Common myeloid progenitor, CD34-positive (primary cell): ENCODE results near the gene GCNT1.
A peak's percentile ranks its signal among the peaks of the same experiment; 100 is the strongest.

ENCODE experiments used
- CTCF ChIA-PET: fragments of 350-600 bp; sonication (Branson Sonifier 250); formaldehyde crosslinking; loops from one replicate; lab custom pipeline; 2021; ENCODE audit warnings: antibody characterized with exemption; lab: Charles Lee
- POLR2A ChIA-PET: fragments of 350-600 bp; sonication (Branson Sonifier 250); formaldehyde crosslinking; loops from one replicate; lab custom pipeline; 2021; ENCODE audit warnings: antibody characterized with exemption; lab: Charles Lee
- DNase-seq, 3 donors: peaks; one replicate each; pipeline versions ENCODE4 v3.0.0 to v3.0.0-alpha.2; 2013
- H3K27ac ChIP-seq, 2 experiments: 1 replicate in 1 of 2; 2 replicates in 1 of 2; pipeline ENCODE4 v1.7.0; 2013; ENCODE audit warnings: inconsistent platforms in 2 of 2, low read length in 2 of 2, mild to moderate bottlenecking in 2 of 2, low read depth in 1 of 2, moderate library complexity in 1 of 2; ENCODE audit not compliant: severe bottlenecking in 2 of 2, insufficient read depth in 1 of 2, poor library complexity in 1 of 2
- H3K27me3 ChIP-seq, 5 experiments: replicated peaks in 2 of 5; 1 replicate in 3 of 5; 2 replicates in 2 of 5; pipeline versions ENCODE4 v1.6.1 to v1.7.0; 2013; ENCODE audit warnings: low read length in 4 of 5, mild to moderate bottlenecking in 2 of 5, moderate library complexity in 2 of 5, inconsistent platforms in 1 of 5; ENCODE audit not compliant: insufficient read depth in 5 of 5, control insufficient read depth in 4 of 5
- H3K36me3 ChIP-seq, 4 experiments: 1 replicate in 2 of 4; 2 replicates in 2 of 4; pipeline versions ENCODE4 v1.6.1 to v1.7.0; 2013; ENCODE audit warnings: low read length in 3 of 4, control low read depth in 1 of 4, mild to moderate bottlenecking in 1 of 4; ENCODE audit not compliant: control insufficient read depth in 4 of 4, insufficient read depth in 4 of 4
- H3K4me1 ChIP-seq, 4 experiments: 1 replicate in 3 of 4; 2 replicates in 1 of 4; pipeline versions ENCODE4 v1.6.1 to v1.7.1; 2013; ENCODE audit warnings: low read length in 3 of 4, mild to moderate bottlenecking in 3 of 4, control low read depth in 1 of 4, inconsistent platforms in 1 of 4, moderate library complexity in 1 of 4; ENCODE audit not compliant: control insufficient read depth in 4 of 4, insufficient read depth in 4 of 4; ENCODE audit errors: control extremely low read depth in 1 of 4
- H3K4me3 ChIP-seq, 7 experiments: 1 replicate in 4 of 7; 2 replicates in 3 of 7; pipeline versions ENCODE4 v1.5.1 to v1.7.0; 2013; ENCODE audit warnings: mild to moderate bottlenecking in 7 of 7, low read length in 6 of 7, moderate library complexity in 6 of 7, inconsistent platforms in 2 of 7, low read depth in 2 of 7, control low read depth in 1 of 7; ENCODE audit not compliant: insufficient read depth in 4 of 7, control insufficient read depth in 1 of 7; ENCODE audit errors: extremely low read depth in 1 of 7
- H3K9me3 ChIP-seq, 5 experiments: 1 replicate in 4 of 5; 2 replicates in 1 of 5; pipeline versions ENCODE4 v1.6.1 to v1.7.1; 2013; ENCODE audit warnings: low read length in 4 of 5, mild to moderate bottlenecking in 2 of 5, inconsistent platforms in 1 of 5, low read depth in 1 of 5, moderate library complexity in 1 of 5; ENCODE audit not compliant: control insufficient read depth in 4 of 5, insufficient read depth in 2 of 5; ENCODE audit errors: control extremely low read depth in 1 of 5
- WGBS: methylation state at CpG from one replicate; pipeline ENCODE4 v1.1.5; 2013; ENCODE audit not compliant: insufficient coverage; 5-methylcytosine and 5-hydroxymethylcytosine counted together

The GCNT1 gene

DNA sequence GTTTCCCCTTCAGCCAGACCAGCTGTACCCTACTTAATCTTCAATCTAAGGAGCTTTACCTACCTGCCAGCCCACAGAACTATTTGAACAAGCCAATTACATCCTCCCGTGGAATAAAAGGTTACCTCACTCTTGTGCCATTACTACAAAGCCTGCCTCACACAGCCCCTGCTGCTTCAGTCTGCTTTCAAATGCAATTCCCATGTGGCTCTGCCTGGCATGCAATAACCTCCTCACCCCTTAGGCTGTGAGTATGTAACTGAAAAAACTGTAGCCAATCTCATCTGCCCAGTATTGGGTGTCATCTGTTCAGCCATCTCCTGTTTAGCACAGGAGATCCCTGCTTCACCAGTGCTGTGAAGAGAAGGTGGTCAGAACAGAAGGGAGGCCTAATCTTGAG lies 6.1 kb upstream of the GCNT1 start:
- POLR2A ChIA-PET: no interaction called here
- no peak for DNase-seq
- Histone ChIP-seq H3K9me3 (peaks cover 0 to 6% (median 0%) of the 10 kb centered on the region in 5 experiments), H3K4me3 (no peak overlapping the region), H3K27ac (no peak overlapping the region), H3K36me3 (no peaks in the 10 kb centered on the region), H3K27me3 (no peaks in the 10 kb centered on the region), H3K4me1 (peaks cover 15 to 35% (median 24%) of the 10 kb centered on the region in 4 experiments)
- CTCF ChIA-PET: interaction anchor here (15.9 kb wide), 1 partner anchor 207 kb away, joined by 171 read pairs; no protein-coding TSS in a partner anchor
- WGBS: 83% methylated on average over 1 of the region's 1 CpG

DNA sequence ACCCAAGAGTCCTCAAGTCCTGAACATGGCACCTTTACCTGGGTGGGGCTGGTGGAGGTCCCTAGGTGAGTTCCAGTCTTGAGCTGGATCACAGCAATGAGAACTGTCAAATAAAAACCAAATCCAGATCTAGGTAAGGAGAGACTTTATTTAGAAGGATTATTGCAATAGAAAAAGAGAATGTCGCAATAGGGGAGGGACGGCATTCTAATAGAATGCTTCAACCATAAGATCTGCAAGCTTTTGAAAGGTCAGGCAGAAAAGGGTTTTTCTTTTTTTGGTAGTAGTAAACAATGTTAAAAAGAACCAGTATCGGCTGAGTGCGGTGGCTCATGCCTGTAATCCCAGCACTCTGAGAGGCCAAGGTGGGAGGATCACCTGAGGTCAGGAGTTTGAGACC lies 5.2 kb upstream of the GCNT1 start:
- peaks cover 18 to 40% (median 28%) of the 10 kb centered on the region in 4 experiments for H3K4me1 ChIP-seq
- H3K4me3 ChIP-seq: no peak overlapping the region
- H3K27ac ChIP-seq: no peak overlapping the region
- no peaks in the 10 kb centered on the region for H3K36me3 ChIP-seq
- CTCF ChIA-PET: interaction anchor here (0.6 to 15.9 kb wide), 2 partner anchors 206 to 1595 kb away, joined by 4 to 171 read pairs; no protein-coding TSS in a partner anchor
- WGBS: 91% methylated on average over 4 of the region's 4 CpGs
- peaks cover 0 to 6% (median 0%) of the 10 kb centered on the region in 5 experiments for H3K9me3 ChIP-seq
- peak in 1 of 3 donors; percentile 18 for DNase-seq
- POLR2A ChIA-PET: no interaction called here
- no peaks in the 10 kb centered on the region for H3K27me3 ChIP-seq

DNA sequence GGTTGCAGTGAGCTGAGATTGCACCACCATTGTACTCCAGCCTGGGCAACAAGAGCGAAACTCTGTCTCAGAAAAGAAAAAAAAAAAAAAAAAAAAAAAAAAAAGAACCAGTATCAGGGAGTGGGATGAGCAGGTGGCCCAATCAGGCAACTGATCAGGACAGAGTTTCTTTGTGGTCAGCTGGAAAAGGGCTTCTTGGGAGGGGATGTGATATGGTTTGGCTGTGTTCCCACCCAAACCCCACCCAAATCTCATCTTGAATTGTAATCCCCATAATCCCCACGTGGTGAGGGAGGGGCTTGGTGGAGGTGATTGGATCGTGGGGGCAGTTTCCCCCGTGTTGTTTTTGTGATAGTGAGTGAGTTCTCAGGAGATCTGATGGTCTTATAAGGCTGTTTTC lies 4.7 kb upstream of the GCNT1 start:
- Histone ChIP-seq H3K4me3 (no peak overlapping the region), H3K4me1 (peaks cover 19 to 41% (median 29%) of the 10 kb centered on the region in 4 experiments), H3K27me3 (no peaks in the 10 kb centered on the region), H3K27ac (no peak overlapping the region), H3K36me3 (no peaks in the 10 kb centered on the region), H3K9me3 (peaks cover 0 to 6% (median 0%) of the 10 kb centered on the region in 5 experiments)
- ChIA-PET CTCF (interaction anchor here (0.6 to 15.9 kb wide), 2 partner anchors 206 to 1595 kb away, joined by 4 to 171 read pairs; no protein-coding TSS in a partner anchor), POLR2A (no interaction called here)
- WGBS: no CpG with 5 or more reads among the region's 4 CpGs
- DNase-seq: no peak

DNA sequence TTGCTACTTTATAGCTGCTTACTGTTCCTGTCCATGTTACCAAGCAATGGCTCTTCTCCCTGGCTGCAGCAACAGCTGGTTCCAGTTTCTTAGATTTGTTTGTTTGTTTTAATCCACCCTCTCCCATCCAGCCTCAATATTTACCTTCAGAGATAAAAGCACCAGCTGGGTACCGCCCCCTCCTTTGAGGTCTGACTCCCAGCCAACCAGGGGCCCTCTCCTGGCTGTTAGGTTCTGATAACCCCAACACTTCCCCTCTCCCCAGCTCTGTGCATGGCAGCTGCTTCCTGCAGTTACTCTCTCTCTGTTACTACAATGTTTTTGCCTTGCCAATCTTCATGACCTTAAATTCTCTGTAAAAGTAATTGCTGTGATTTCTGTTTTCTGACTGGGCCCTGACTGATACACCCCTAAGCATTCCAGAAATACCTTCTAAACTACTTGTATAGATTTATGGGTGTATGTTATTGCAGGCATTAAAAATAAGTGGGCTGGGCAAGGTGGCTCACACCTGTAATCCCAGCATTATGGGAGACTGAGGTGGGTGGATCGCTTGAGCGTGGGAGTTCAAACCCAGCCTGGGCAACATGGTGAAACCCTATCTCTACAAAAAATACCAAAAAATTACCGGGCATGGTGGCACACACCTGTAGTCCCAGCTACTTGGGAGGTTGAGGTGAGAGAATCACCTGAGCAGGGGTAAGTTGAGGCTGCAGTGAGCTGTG lies 2.6 kb upstream of the GCNT1 start:
- DNase-seq: peak; percentile 97 to 99 (median 99)
- WGBS: 53% methylated on average over 3 of the region's 4 CpGs
- POLR2A ChIA-PET: interaction anchor here (0.7 to 1.1 kb wide), 3 partner anchors 11 to 203 kb away, joined by 3 read pairs; no protein-coding TSS in a partner anchor

DNA sequence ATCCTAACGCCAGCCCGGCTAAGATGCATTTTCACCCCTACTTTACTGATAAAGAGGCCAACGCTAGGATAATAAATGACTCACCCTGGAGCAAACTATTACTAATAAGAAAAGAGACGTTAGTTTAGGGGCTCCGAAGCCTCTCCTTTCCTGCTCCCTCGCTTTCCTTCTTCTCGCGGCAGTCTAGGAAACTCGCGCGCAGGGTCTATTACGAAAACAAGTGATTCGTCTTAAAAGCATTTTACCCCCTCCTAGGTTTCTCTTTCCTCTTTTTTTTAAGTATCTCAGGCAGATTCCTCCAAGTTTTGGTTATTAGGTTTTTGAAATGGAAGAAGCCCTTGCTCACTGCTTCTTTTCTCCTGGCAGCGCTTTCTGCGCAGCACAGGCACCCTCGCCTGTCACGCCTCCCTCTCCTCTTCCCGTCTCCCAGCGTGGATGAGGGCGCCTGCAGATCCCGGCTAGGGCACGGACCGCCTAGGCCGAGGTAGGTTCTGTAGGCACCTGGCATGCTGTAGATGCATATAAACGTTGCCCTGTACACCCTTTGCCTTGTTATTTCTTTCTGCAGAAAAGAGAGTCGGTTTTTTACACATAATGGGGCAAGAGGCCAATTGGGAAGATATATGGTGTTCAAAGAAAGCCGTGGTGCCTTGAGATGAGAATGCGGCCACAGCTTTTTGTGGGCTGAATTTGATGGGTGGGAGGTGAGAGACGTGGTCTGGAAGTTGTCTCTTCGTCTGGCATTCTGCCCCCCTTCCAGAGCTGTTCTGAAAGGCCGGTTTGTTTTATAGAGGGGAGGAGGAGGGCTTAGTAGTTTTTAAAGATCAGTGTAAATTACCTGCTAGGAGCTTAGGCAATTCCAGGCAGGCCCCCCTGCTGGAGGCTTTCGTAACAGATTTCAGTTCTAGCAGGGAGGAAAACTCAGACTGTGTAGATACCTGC lies 983 bp downstream of the GCNT1 start:
- H3K36me3 ChIP-seq: peaks cover 0 to 15% (median 1%) of the 10 kb centered on the region in 4 experiments
- POLR2A ChIA-PET: interaction anchor here (0.6 to 1.0 kb wide), 2 partner anchors 18 to 196 kb away, joined by 3 read pairs; no protein-coding TSS in a partner anchor
- peaks cover 33 to 71% (median 52%) of the 10 kb centered on the region in 4 experiments for H3K4me1 ChIP-seq
- peak; percentile 59 to 70 (median 67) for DNase-seq
- peak overlapping the region; percentile 74 to 98 (median 95) for H3K4me3 ChIP-seq
- CTCF ChIA-PET: interaction anchor here (0.8 to 4.0 kb wide), 13 partner anchors 11 to 242 kb away, joined by 3 to 15 read pairs (median 3); no protein-coding TSS in a partner anchor
- H3K27me3 ChIP-seq: no peaks in the 10 kb centered on the region
- peak overlapping the region; percentile 40 to 80 for H3K27ac ChIP-seq
- WGBS: 0% methylated on average over 27 of the region's 32 CpGs
- H3K9me3 ChIP-seq: no peaks in the 10 kb centered on the region

More for the DNA sequence above, 2.6 kb upstream of the GCNT1 start:
- H3K27ac ChIP-seq: no peak overlapping the region
- CTCF ChIA-PET: interaction anchor here (0.6 to 15.9 kb wide), 9 partner anchors 9 to 204 kb away, joined by 3 to 171 read pairs (median 4); no protein-coding TSS in a partner anchor
- H3K9me3 ChIP-seq: peaks cover 0 to 6% (median 0%) of the 10 kb centered on the region in 5 experiments
- no peaks in the 10 kb centered on the region for H3K36me3 ChIP-seq
- peak overlapping the region in 2 of 7 experiments; percentile 39 to 42 for H3K4me3 ChIP-seq
- no peaks in the 10 kb centered on the region for H3K27me3 ChIP-seq
- peaks cover 25 to 53% (median 39%) of the 10 kb centered on the region in 4 experiments for H3K4me1 ChIP-seq

DNA sequence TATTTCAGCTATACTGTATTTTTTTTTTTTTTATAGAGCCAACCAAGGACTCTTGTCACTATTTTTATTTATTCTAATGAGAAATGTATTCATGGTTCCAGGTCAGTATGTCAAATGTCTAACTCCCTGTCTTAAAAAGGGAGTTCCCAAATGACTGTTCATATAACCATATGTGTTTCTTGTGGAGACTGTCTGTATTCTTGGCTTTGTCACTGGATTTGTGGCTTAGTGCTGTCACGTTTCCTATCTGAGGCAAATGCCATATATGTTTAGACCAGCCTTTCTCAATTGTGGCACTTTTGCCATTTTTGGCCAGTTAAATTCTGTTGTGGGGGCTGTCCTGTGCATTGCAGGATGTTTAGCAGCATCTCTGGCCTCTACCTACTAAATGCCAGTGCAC lies 3.1 kb downstream of the GCNT1 start:
- Histone ChIP-seq H3K9me3 (no peaks in the 10 kb centered on the region), H3K36me3 (peaks cover 0 to 31% (median 5%) of the 10 kb centered on the region in 4 experiments), H3K27me3 (no peaks in the 10 kb centered on the region), H3K4me1 (peaks cover 19 to 59% (median 40%) of the 10 kb centered on the region in 4 experiments), H3K27ac (no peak overlapping the region), H3K4me3 (peak overlapping the region in 1 of 7 experiments; percentile 20)
- ChIA-PET CTCF (interaction anchor here (1.2 to 4.0 kb wide), 5 partner anchors 11 to 202 kb away, joined by 4 to 15 read pairs (median 4); no protein-coding TSS in a partner anchor), POLR2A (no interaction called here)
- DNase-seq: peak in 2 of 3 donors; percentile 26 to 49
- 100% methylated on average over 1 of the region's 1 CpG for WGBS
